GM18907 (cell line): ENCODE results near the gene ACAP1.
"Not testable (repeated sequence)": the region's sequence is repeated elsewhere in the genome, so short reads cannot be mapped to it uniquely, and the experiment has no call there.

Source experiments
- ATAC-seq: cut with Tn5 transposase; IDR thresholded peaks from one replicate; pipeline ENCODE4 v1.9.1; 2021; ENCODE audit warnings: mild to moderate bottlenecking, moderate library complexity; ENCODE audit not compliant: unreplicated experiment

Gene ACAP1

GRCh38 chr17:7328840-7329373, 7.4 kb upstream of the ACAP1 start, which contains the start of gene NEURL4:
Gene NEURL4, minus strand, starts transcription at chr17:7329335. Its CDS starts 23 bp downstream, at chr17:7329312.
- ATAC-seq = peak; percentile 15

GRCh38 chr17:7329374-7329996, 6.8 kb upstream of the ACAP1 start:
- peak; percentile 68 for ATAC-seq

DNA sequence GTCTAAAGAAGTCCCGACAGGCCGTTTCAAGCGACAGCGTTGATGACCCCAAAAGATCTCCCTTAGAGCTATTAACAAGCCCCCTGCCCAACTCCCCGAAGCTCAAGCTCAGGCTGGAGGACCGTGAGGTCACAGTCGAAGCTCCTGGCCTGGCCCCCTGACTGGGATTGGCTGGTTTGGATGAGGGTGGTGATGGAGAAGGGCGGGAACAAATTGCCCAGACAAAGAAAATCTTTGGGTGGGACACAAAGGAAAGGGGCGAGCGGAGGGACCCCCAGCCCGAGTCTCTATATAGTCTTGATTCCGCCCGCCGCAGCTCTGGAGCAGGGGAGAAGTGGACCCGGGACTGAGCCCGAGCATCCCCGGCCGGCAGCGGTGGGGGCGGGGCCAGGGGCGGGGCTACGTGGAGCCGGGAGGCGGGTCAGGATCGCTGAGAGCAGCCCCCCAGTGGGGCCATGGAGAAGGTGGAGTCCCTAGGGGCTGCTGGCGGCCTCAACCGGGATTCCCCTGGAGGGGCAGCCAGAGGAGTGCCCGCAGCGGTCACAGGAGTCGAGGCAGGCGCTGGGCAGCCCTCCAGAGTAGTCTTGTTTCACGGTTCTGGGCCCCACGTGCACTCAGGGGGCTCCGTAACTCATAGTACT, 6.2 kb upstream of the ACAP1 start:
- ATAC-seq = peak; percentile 42

- ATAC-seq = peak; percentile 2
These were observed 5.7 kb upstream of the ACAP1 start for GRCh38 chr17:7330638-7331015.

GRCh38 chr17:7332111-7332510, 4.2 kb upstream of the ACAP1 start:
- no peak for ATAC-seq

- not testable (repeated sequence) for ATAC-seq
These were observed 3.7 kb upstream of the ACAP1 start for GRCh38 chr17:7332600-7333069.

DNA sequence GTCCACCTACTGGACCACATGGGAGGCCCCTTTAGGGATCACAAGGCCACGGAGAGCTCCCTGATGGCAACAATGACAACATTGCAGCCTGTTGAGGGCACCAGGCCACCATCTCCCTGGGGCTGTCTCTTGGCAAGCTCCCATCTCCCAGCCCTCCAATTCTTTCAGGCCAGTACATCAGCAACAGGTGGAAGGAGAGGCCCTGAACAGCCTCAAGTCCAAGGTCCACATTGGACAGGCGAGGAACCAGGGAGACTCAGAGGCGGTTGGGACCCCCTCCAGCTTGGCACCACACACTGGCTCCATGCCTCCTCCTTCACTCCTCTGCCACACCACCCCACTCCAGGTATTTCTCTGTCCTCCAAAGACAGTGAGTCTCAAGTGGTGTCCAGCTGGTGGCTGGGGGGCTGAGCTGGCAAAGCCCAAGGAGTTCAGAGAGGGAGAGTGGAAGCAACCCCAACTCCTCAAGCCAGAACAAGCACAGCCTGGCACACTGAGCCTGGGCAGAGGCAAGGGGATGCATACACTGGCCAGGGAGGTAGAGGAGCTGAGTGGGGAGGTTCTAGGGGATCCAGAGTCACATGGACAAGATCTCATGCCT, 1.3 kb upstream of the ACAP1 start:
- ATAC-seq = no peak

DNA sequence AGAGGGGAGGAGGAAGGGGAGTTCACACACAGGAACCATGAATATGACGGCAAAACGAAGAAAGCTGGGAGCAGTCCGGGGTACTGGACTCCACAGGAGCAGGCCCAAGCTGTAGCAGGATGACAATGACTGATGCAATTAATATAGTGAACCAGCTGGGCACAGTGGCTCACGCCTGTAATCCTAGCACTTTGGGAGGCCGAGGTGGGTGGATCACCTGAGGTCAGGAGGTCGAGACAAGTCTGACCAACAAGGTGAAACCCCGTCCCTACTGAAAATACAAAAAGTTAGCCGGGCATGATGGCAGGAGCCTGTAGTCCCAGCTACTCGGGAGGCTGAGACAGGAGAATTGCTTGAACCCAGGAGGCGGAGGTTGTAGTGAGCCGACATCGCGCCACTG, 564 bp upstream of the ACAP1 start:
- not testable (repeated sequence) for ATAC-seq

DNA sequence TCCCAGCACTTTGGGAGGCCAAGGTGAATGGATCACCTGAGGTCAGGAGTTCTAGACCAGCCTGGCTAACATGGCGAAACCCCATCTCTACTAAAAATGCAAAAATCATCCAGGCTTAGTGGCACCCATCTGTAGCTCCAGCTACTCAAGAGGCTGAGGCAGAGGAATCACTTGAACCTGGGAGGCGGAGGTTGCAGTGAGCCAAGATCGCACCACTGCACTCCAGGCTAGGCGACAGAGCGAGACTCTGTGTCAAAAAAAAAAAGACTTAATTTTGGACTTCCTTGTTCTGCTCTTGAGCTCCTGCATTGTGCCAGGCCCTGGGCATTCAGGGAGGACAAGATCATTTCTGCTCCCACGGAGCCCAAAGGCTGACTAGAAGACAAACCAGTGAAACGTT, 1.3 kb downstream of the ACAP1 start:
- ATAC-seq = not testable (repeated sequence)

GRCh38 chr17:7340179-7340578, 3.9 kb downstream of the ACAP1 start:
- no peak for ATAC-seq

DNA sequence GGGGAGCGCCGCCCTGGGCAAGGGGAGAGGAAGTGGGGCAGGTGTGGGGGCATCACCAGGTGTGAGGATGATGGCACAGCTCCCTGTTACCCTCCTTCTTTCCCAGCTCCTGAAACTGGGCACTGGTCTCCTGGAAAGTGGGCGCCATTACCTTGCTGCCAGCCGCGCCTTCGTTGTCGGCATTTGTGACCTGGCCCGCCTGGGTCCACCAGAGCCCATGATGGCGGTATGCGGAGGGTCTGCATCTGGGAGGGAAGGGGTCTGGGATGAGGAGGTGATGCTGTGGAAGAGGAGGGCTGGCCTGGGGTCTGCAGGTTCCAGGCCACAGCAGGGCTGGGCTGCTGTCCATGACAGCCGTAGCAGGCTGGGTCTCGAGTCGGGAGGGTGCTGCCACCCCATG, 5.5 kb downstream of the ACAP1 start:
- ATAC-seq = no peak

GRCh38 chr17:7343250-7343649, 6.9 kb downstream of the ACAP1 start:
- ATAC-seq = no peak

DNA sequence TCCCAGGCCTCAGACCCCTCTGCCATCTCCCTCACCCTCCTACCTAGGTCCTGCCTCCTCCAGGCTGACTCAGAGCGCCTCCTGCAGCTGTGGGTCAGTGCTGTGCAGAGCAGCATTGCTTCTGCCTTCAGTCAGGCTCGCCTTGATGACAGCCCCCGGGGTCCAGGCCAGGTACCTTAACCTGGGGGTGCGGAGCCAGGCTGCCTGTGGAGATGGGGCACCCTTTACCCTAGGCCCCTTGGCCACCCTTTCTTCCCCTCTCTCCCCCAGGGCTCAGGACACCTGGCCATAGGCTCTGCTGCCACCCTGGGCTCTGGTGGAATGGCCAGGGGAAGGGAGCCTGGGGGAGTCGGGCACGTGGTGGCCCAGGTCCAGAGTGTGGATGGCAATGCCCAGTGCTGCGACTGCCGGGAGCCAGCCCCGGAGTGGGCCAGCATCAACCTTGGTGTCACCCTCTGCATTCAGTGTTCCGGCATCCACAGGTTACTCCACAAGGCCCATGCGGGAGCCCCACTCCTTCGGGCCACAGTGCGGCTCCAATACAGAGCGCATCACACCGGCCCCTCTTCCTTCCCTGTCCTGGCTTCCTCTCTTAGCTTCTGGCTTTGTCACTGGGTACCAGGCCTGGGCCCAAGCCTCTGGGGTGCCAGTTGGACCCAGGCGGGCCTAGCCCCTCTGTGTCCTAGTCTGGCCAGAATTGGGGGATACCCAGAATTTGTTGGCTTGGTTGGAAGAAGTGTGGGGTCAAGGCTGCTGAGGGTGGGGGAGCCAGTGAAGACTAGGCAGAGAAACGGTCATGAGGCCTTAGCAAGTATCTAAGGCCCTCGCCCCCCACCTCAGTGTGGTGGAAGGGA, 10.7 kb downstream of the ACAP1 start:
- no peak for ATAC-seq

DNA sequence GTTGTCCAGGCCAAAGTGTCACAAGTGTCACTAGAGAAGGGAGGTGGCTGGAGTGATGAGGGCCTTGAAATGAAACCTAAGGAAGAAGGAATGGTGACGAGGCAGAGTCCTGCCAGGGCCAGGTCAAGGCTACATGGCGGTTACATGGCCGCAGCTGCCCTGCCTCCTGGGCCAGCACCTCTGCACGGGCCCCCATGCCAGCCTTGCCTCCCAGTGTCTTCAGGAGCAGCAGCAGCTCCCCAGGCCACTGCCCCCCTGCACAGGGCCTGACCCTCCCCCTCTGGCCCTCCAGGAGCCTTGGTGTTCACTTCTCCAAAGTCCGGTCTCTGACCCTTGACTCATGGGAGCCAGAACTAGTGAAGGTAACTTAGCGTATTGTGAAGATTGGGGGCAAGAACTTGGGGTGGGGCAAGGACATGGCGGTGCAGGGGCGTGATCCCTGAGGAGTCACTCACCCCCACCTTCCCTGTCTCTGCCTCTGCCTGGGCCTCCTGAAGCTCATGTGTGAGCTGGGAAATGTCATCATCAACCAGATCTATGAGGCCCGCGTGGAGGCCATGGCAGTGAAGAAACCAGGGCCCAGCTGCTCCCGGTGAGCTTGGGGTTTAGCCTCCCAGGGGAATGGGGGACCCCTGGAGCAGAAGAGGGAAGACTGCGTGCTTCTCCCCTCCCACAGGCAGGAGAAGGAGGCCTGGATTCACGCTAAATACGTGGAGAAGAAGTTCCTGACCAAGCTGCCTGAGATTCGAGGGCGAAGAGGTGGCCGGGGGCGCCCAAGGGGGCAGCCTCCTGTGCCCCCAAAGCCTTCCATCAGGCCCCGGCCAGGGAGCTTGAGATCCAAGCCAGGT, 11.5 kb downstream of the ACAP1 start:
- ATAC-seq = no peak

DNA sequence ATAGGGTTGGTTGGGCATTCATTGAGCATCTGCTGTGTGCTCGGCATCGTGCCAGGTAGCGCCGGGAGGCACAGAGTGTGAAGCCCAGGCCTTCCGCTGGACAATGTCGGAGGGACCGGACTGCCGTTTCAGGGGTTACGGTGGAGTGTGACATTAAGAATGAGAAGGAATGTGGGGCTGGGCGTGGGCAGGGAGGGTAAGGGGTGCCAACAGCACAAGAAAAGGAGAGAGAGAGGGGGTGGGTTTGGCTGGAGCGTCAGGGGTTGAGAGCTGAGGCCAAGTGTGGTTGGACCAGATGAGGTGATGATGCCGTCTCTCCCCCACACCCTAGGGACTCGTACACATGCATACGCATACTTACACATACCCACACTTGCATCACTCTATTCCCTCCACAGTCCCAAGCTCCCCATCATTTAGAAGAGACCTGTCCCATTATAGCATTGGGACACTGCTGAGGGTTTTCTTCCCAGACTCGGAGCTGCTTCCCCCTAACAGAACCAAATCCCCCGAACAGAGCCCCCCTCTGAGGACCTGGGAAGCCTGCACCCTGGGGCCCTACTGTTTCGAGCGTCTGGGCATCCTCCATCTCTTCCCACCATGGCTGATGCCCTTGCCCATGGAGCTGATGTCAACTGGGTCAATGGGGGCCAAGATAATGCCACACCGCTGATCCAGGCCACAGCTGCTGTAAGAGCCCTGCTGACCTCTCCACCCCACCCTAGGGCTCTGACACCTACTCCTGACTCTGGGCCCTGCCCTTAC, 12.3 kb downstream of the ACAP1 start:
- no peak for ATAC-seq

GRCh38 chr17:7351665-7352502, 15.6 kb downstream of the ACAP1 start, which contains the start of gene KCTD11:
Gene KCTD11, plus strand, starts transcription at chr17:7352162.
- peak; percentile 63 for ATAC-seq

GRCh38 chr17:7352503-7352889, 16.2 kb downstream of the ACAP1 start:
- ATAC-seq = no peak

GRCh38 chr17:7352910-7353635, 16.7 kb downstream of the ACAP1 start:
- no peak for ATAC-seq
